HEK293 (cell line): ENCODE results near the gene SLC35B1.

Source experiments
- CTCF ChIA-PET: fragments of 350-600 bp; formaldehyde crosslinking; extraction: SDS; loops from one replicate; lab custom pipeline; 2021; ENCODE audit warnings: antibody characterized with exemption; lab: Yijun Ruan, JAX
- POLR2A ChIA-PET: fragments of 300-600 bp; formaldehyde crosslinking; extraction: SDS; loops from one replicate; lab custom pipeline; 2020; ENCODE audit warnings: antibody characterized with exemption, inconsistent platforms; lab: Yijun Ruan, JAX
- H3K27ac ChIP-seq: fragments of 200-500 bp; sonication (Bioruptor generic); 2 replicates; pipeline ENCODE4 v1.5.1; 2014; ENCODE audit warnings: low read depth, low read length, control low read depth, inconsistent platforms; ENCODE audit errors: extremely low read depth
- H3K36me3 ChIP-seq, 2 experiments: fragments of 200-500 bp in 1 of 2; sonication (Bioruptor generic) in 1 of 2; 1 replicate in 1 of 2; 2 replicates in 1 of 2; pipeline ENCODE4 v1.5.1; 2014 to 2017; ENCODE audit warnings: inconsistent platforms in 2 of 2, low read length in 2 of 2; ENCODE audit not compliant: control insufficient read depth in 2 of 2, insufficient read depth in 1 of 2
- H3K4me1 ChIP-seq: fragments of 200-500 bp; sonication (Bioruptor generic); 2 replicates; pipeline ENCODE4 v1.5.1; 2014; ENCODE audit warnings: mild to moderate bottlenecking, low read length, inconsistent platforms; ENCODE audit not compliant: control insufficient read depth, insufficient read depth
- H3K4me3 ChIP-seq: 2 replicates; pipeline ENCODE4 v1.5.1; 2011; ENCODE audit warnings: low read depth, mild to moderate bottlenecking, control low read depth, low read length, moderate library complexity
- H3K9me3 ChIP-seq: fragments of 200-500 bp; sonication (Bioruptor generic); 2 replicates; pipeline ENCODE4 v1.5.1; 2014; ENCODE audit warnings: low read depth, low read length, inconsistent platforms; ENCODE audit not compliant: control insufficient read depth, insufficient read depth
- GLIS1 ChIP-seq: fragments of 450-650 bp; formaldehyde crosslinking; IDR thresholded peaks from 2 replicates; pipeline ENCODE4 v1.5.1; 2016; ENCODE audit warnings: missing biosample characterization, missing genetic modification characterization
- GLIS2 ChIP-seq: fragments of 450-650 bp; formaldehyde crosslinking; IDR thresholded peaks from 2 replicates; pipeline ENCODE4 v1.5.1; 2016; ENCODE audit warnings: missing biosample characterization, missing genetic modification characterization
- HOXA7 ChIP-seq: sonication (generic); formaldehyde crosslinking; IDR thresholded peaks from 2 replicates; pipeline ENCODE4 v1.8.1; 2022; ENCODE audit warnings: missing genetic modification reagents, borderline replicate concordance
- HOXC10 ChIP-seq: sonication (generic); formaldehyde crosslinking; IDR thresholded peaks from 2 replicates; pipeline ENCODE4 v1.8.1; 2023; ENCODE audit warnings: mild to moderate bottlenecking, missing genetic modification reagents
- KLF8 ChIP-seq: fragments of 450-650 bp; formaldehyde crosslinking; IDR thresholded peaks from 2 replicates; pipeline ENCODE4 v1.5.1; 2016; ENCODE audit warnings: missing biosample characterization, missing genetic modification characterization
- MEIS1 ChIP-seq: sonication (generic); formaldehyde crosslinking; IDR thresholded peaks from 2 replicates; pipeline ENCODE4 v1.8.1; 2022; ENCODE audit warnings: missing genetic modification reagents, mild to moderate bottlenecking, borderline replicate concordance
- ZFP3 ChIP-seq: fragments of 450-650 bp; formaldehyde crosslinking; IDR thresholded peaks from 2 replicates; pipeline ENCODE4 v1.5.1; 2016; ENCODE audit warnings: low read depth, missing biosample characterization, missing genetic modification characterization
- ZNF148 ChIP-seq: fragments of 450-650 bp; formaldehyde crosslinking; IDR thresholded peaks from 2 replicates; pipeline ENCODE4 v1.5.0; 2017; ENCODE audit warnings: missing biosample characterization, missing genetic modification characterization, borderline replicate concordance
- ZNF292 ChIP-seq: fragments of 450-650 bp; formaldehyde crosslinking; IDR thresholded peaks from 2 replicates; pipeline ENCODE4 v1.5.1; 2016; ENCODE audit warnings: low read depth, missing biosample characterization, missing genetic modification characterization, borderline replicate concordance
- ZNF335 ChIP-seq: fragments of 450-650 bp; formaldehyde crosslinking; conservative IDR thresholded peaks from 2 replicates; pipeline ENCODE4 v1.5.1; 2016; ENCODE audit warnings: missing biosample characterization, missing genetic modification characterization
- ZNF354C ChIP-seq: fragments of 450-650 bp; formaldehyde crosslinking; IDR thresholded peaks from 2 replicates; pipeline ENCODE4 v1.5.1; 2016; ENCODE audit warnings: missing biosample characterization, missing genetic modification characterization, low read depth, borderline replicate concordance
- ZNF404 ChIP-seq: fragments of 450-650 bp; formaldehyde crosslinking; IDR thresholded peaks from 2 replicates; pipeline ENCODE4 v1.5.1; 2017; ENCODE audit warnings: missing biosample characterization, missing genetic modification characterization
- ZNF416 ChIP-seq: fragments of 450-650 bp; formaldehyde crosslinking; IDR thresholded peaks from 2 replicates; pipeline ENCODE4 v1.5.1; 2016; ENCODE audit warnings: missing biosample characterization, missing genetic modification characterization
- ZNF48 ChIP-seq: fragments of 450-650 bp; formaldehyde crosslinking; IDR thresholded peaks from 2 replicates; pipeline ENCODE4 v1.5.1; 2016; ENCODE audit warnings: missing biosample characterization, missing genetic modification characterization
- ZNF518A ChIP-seq: fragments of 450-650 bp; formaldehyde crosslinking; conservative IDR thresholded peaks from 2 replicates; pipeline ENCODE4 v1.5.1; 2016; ENCODE audit warnings: low read depth, missing biosample characterization, missing genetic modification characterization
- ZNF521 ChIP-seq: fragments of 450-650 bp; formaldehyde crosslinking; IDR thresholded peaks from 2 replicates; pipeline ENCODE4 v1.5.1; 2017; ENCODE audit warnings: missing biosample characterization, mild to moderate bottlenecking, missing genetic modification characterization
- ZNF530 ChIP-seq: fragments of 450-650 bp; formaldehyde crosslinking; IDR thresholded peaks from 2 replicates; pipeline ENCODE4 v1.5.1; 2016; ENCODE audit warnings: low read depth, missing biosample characterization, missing genetic modification characterization
- ZNF639 ChIP-seq: fragments of 450-650 bp; formaldehyde crosslinking; IDR thresholded peaks from 2 replicates; pipeline ENCODE4 v1.5.1; 2016; ENCODE audit warnings: missing biosample characterization, missing genetic modification characterization
- ZNF701 ChIP-seq: fragments of 450-650 bp; formaldehyde crosslinking; IDR thresholded peaks from 2 replicates; pipeline ENCODE4 v1.5.1; 2016; ENCODE audit warnings: missing biosample characterization, missing genetic modification characterization
- ZNF76 ChIP-seq: fragments of 450-650 bp; formaldehyde crosslinking; IDR thresholded peaks from 2 replicates; pipeline ENCODE4; 2016; ENCODE audit warnings: low read depth, missing biosample characterization, missing genetic modification characterization, borderline replicate concordance
- ZNF777 ChIP-seq: fragments of 450-650 bp; formaldehyde crosslinking; IDR thresholded peaks from 2 replicates; pipeline ENCODE4 v1.5.1; 2017; ENCODE audit warnings: missing biosample characterization, missing genetic modification characterization, borderline replicate concordance
- ZNF785 ChIP-seq: fragments of 450-650 bp; formaldehyde crosslinking; IDR thresholded peaks from 2 replicates; pipeline ENCODE4 v1.5.1; 2016; ENCODE audit warnings: missing biosample characterization, missing genetic modification characterization
- ZNF843 ChIP-seq: fragments of 450-650 bp; formaldehyde crosslinking; IDR thresholded peaks from 2 replicates; pipeline ENCODE4 v1.5.1; 2016; ENCODE audit warnings: missing biosample characterization, missing genetic modification characterization
- ZSCAN4 ChIP-seq: fragments of 450-650 bp; formaldehyde crosslinking; IDR thresholded peaks from 2 replicates; pipeline ENCODE4 v1.5.1; 2017; ENCODE audit warnings: missing biosample characterization, missing genetic modification characterization

SLC35B1 gene

GRCh38 chr17:49680314-49680713 is 27.4 kb downstream of the SLC35B1 start (continued):
- TF ChIP-seq ZNF148, result no peak

- H3K4me1 ChIP-seq, result peaks cover 15% of the 10 kb centered on the region; the same call in 1 of the 2 replicates
- peak within 1 kb of the TSS; percentile 78 for H3K4me3 ChIP-seq
- H3K36me3 ChIP-seq, result peaks cover 12 to 14% of the 10 kb centered on the region in 2 experiments
- H3K27ac ChIP-seq, result peak within 1 kb of the TSS; percentile 70
- ChIA-PET POLR2A (interaction anchor here (0.8 to 1.0 kb wide), 4 partner anchors 14 to 88 kb away, joined by 3 to 17 read pairs (median 8); partner anchors contain the start of gene FAM117A), CTCF (interaction anchor here (0.6 to 2.7 kb wide), 3 partner anchors 17 to 121 kb away, joined by 3 to 10 read pairs (median 4); no protein-coding TSS in a partner anchor)
- H3K9me3 ChIP-seq, result no peaks in the 10 kb centered on the region
- no peak; the same call in 1 of the 2 replicates for TF ChIP-seq ZNF518A (tag by site-specific recombination)
- TF ChIP-seq ZNF404 (tag by site-specific recombination), result no peak
- TF ChIP-seq MEIS1, result no peak
- no peak for TF ChIP-seq ZNF354C (tag by site-specific recombination)
- TF ChIP-seq ZNF292 (tag by site-specific recombination), result no peak
- no peak; the same call in none of the 2 replicates for TF ChIP-seq ZNF701
- TF ChIP-seq GLIS2 (tag by site-specific recombination), result peak; percentile 97
- TF ChIP-seq ZNF335 (tag by site-specific recombination), result peak; percentile 76
- TF ChIP-seq HOXA7 (CRISPR knock-in tag), result no peak
- TF ChIP-seq ZSCAN4 (tag by site-specific recombination), result peak; percentile 89
- peak; percentile 98 for TF ChIP-seq KLF8 (tag by site-specific recombination)
- TF ChIP-seq ZNF843 (tag by site-specific recombination), result peak; percentile 86
- TF ChIP-seq HOXC10 (CRISPR knock-in tag), result no peak
- no peak for TF ChIP-seq ZNF48 (tag by site-specific recombination)
- no peak for TF ChIP-seq ZFP3 (tag by site-specific recombination)
- TF ChIP-seq ZNF785 (tag by site-specific recombination), result 0 out of 2 replicates have a peak, but pooled peaks have one; percentile 72
- TF ChIP-seq ZNF416 (tag by site-specific recombination), result no peak
- TF ChIP-seq GLIS1 (tag by site-specific recombination), result peak; percentile 95
- no peak for TF ChIP-seq ZNF530
- TF ChIP-seq ZNF521 (tag by site-specific recombination), result no peak
- peak; percentile 60; the same call in 1 of the 2 replicates for TF ChIP-seq ZNF777 (tag by site-specific recombination)
- TF ChIP-seq ZNF639 (tag by site-specific recombination), result peak; percentile 96
- TF ChIP-seq ZNF76, result peak; percentile 59; the same call in 1 of the 2 replicates
Observed at GRCh38 chr17:49677933-49678847, 29.6 kb downstream of the SLC35B1 start, which contains the start of gene SPOP. TSS of gene SPOP (minus strand) at chr17:49678097. CDS start at chr17:49622810, 55,287 bp downstream.
